ENCODE results near the gene RFNG. TPM values are rescaled to one million over a fixed set of nuclear protein-coding genes. Genes with fewer than 3 reads are reported as not detected.
A peak's percentile ranks its signal among the peaks of the same experiment; 100 is the strongest.

The RFNG gene
- total and polyA plus RNA-seq, 3 donors from 2014 or later, result 50.5 to 102 (median 73.3) TPM

- no peak overlapping the region for H3K27ac ChIP-seq
- no peak for DNase-seq
- no peak for TF ChIP-seq POLR2A (IDR thresholded peaks at IDR 0.05)
- TF ChIP-seq CTCF (IDR thresholded peaks at IDR 0.05), result no peak
- intact Hi-C loops (cut with DNase I; ENCODE audit: low total_unique reads), result loop anchor here (10.0 kb wide), 1 partner anchor 119 kb away; no protein-coding TSS in a partner anchor
- no peaks in the 10 kb centered on the region for H3K9me3 ChIP-seq
- H3K4me3 ChIP-seq, result no peak overlapping the region
- no peaks in the 10 kb centered on the region for H3K36me3 ChIP-seq (ENCODE audit: low read depth, missing control alignments)
- H3K4me1 ChIP-seq, result peaks cover 39% of the 10 kb centered on the region
- WGBS, 2 donors, result 88 to 95% methylated on average over 8 of the region's 8 CpGs
- H3K27me3 ChIP-seq, result no peaks in the 10 kb centered on the region
Observed at GRCh38 chr17:82035488-82035887, 16.1 kb downstream of the RFNG start.

GRCh38 chr17:82034371-82035011, 17.1 kb downstream of the RFNG start:
- Histone ChIP-seq H3K4me3 (no peak overlapping the region), H3K27me3 (no peaks in the 10 kb centered on the region), H3K9me3 (no peaks in the 10 kb centered on the region), H3K27ac (no peak overlapping the region), H3K36me3 (ENCODE audit: low read depth, missing control alignments) (no peaks in the 10 kb centered on the region), H3K4me1 (peaks cover 43% of the 10 kb centered on the region)
- intact Hi-C loops (cut with DNase I; ENCODE audit: low total_unique reads), result loop anchor here (10.0 kb wide), 1 partner anchor 120 kb away; no protein-coding TSS in a partner anchor
- DNase-seq, result no peak
- TF ChIP-seq POLR2A (IDR thresholded peaks at IDR 0.05) (no peak), CTCF (IDR thresholded peaks at IDR 0.05) (no peak)
- 78 to 86% methylated on average over 20 to 23 of the region's 23 CpGs for WGBS, 2 donors

GRCh38 chr17:82033359-82034085, 18.1 kb downstream of the RFNG start:
- intact Hi-C loops (cut with DNase I; ENCODE audit: low total_unique reads), result loop anchor here (10.0 kb wide), 1 partner anchor 121 kb away; no protein-coding TSS in a partner anchor
- WGBS, 2 donors, result 93 to 94% methylated on average over 16 to 38 of the region's 38 CpGs
- no peak overlapping the region for H3K4me3 ChIP-seq
- H3K27me3 ChIP-seq, result no peaks in the 10 kb centered on the region
- TF ChIP-seq POLR2A (IDR thresholded peaks at IDR 0.05) (no peak), CTCF (IDR thresholded peaks at IDR 0.05) (no peak)
- no peak for DNase-seq
- no peaks in the 10 kb centered on the region for H3K36me3 ChIP-seq (ENCODE audit: low read depth, missing control alignments)
- H3K4me1 ChIP-seq, result peaks cover 40% of the 10 kb centered on the region
- no peak overlapping the region for H3K27ac ChIP-seq
- H3K9me3 ChIP-seq, result no peaks in the 10 kb centered on the region

- TF ChIP-seq CTCF (IDR thresholded peaks at IDR 0.05) (no peak), POLR2A (IDR thresholded peaks at IDR 0.05) (no peak)
- peaks cover 32% of the 10 kb centered on the region for H3K4me1 ChIP-seq
- H3K27me3 ChIP-seq, result no peaks in the 10 kb centered on the region
- WGBS, 2 donors, result 13 to 32% methylated on average over 4 to 22 of the region's 59 CpGs
- no peaks in the 10 kb centered on the region for H3K9me3 ChIP-seq
- intact Hi-C loops (cut with DNase I; ENCODE audit: low total_unique reads), result loop anchor here (10.0 kb wide), 1 partner anchor 123 kb away; no protein-coding TSS in a partner anchor
- DNase-seq, result no peak
- H3K4me3 ChIP-seq, result peak overlapping the region; percentile 37 to 52
- H3K27ac ChIP-seq, result peak overlapping the region in 1 of 2 donors; percentile 39
- no peaks in the 10 kb centered on the region for H3K36me3 ChIP-seq (ENCODE audit: low read depth, missing control alignments)
Observed at GRCh38 chr17:82031885-82032627, 19.6 kb downstream of the RFNG start.

Measured in testis (tissue), 3 donors.